Right kidney (tissue), 1 donor: Measurements from ENCODE around the gene MED29.

Source experiments
- DNase-seq: peaks from one replicate; pipeline ENCODE4 v3.0.0-alpha.2; 2016

Gene MED29

GRCh38 chr19:39410017-39410830, 19.0 kb downstream of the MED29 start:
- peak; percentile 79 for DNase-seq

GRCh38 chr19:39410831-39411080, 19.6 kb downstream of the MED29 start:
- DNase-seq = no peak

- DNase-seq = peak; percentile 58
These were observed 20.1 kb downstream of the MED29 start for GRCh38 chr19:39411081-39411831.

GRCh38 chr19:39411832-39412099, 20.6 kb downstream of the MED29 start:
- no peak for DNase-seq

GRCh38 chr19:39412100-39412866, 21.1 kb downstream of the MED29 start, which contains the start of gene PLEKHG2:
Gene PLEKHG2 (plus strand): TSS chr19:39412669. CDS start chr19:39414087, 1,418 bp downstream.
- peak; percentile 99 for DNase-seq

GRCh38 chr19:39412867-39413271, 21.7 kb downstream of the MED29 start:
- no peak for DNase-seq

- no peak for DNase-seq
These were observed 22.2 kb downstream of the MED29 start for GRCh38 chr19:39413272-39413910.

- DNase-seq = peak; percentile 72
These were observed 22.9 kb downstream of the MED29 start for GRCh38 chr19:39413911-39414608.

- no peak for DNase-seq
These were observed 24.2 kb downstream of the MED29 start for GRCh38 chr19:39415111-39416046.

- no peak for DNase-seq
These were observed 25.3 kb downstream of the MED29 start for GRCh38 chr19:39416152-39417120.

- no peak for DNase-seq
These were observed 26.4 kb downstream of the MED29 start for GRCh38 chr19:39417463-39418181.

- no peak for DNase-seq
These were observed 27.8 kb downstream of the MED29 start for GRCh38 chr19:39419003-39419402.

GRCh38 chr19:39420769-39421168, 29.6 kb downstream of the MED29 start:
- DNase-seq = no peak

- no peak for DNase-seq
These were observed 30.8 kb downstream of the MED29 start for GRCh38 chr19:39422020-39422419.

- DNase-seq = no peak
These were observed 32.3 kb downstream of the MED29 start for GRCh38 chr19:39423258-39424086.

- no peak for DNase-seq
These were observed 33.8 kb downstream of the MED29 start for GRCh38 chr19:39424934-39425333.

- DNase-seq = no peak
These were observed 34.6 kb downstream of the MED29 start for GRCh38 chr19:39425744-39426143.

- DNase-seq = no peak
These were observed 35.0 kb downstream of the MED29 start for GRCh38 chr19:39426170-39426569.
